Naive thymus-derived CD4-positive, alpha-beta T cell (primary cell): Measurements from ENCODE around the gene ZNF609. TPM values are rescaled to one million over a fixed set of nuclear protein-coding genes. Genes with fewer than 3 reads are reported as not detected.

Experiments
- ATAC-seq: fragments of 150-1000 bp; cut with Tn5 transposase; 2 replicates; pipeline ENCODE4 v1.10.0; 2021; ENCODE audit warnings: mild to moderate bottlenecking, moderate library complexity
- CTCF ChIA-PET: fragments of 350-600 bp; sonication (Branson Sonifier 250); formaldehyde crosslinking; loops from one replicate; lab custom pipeline; 2021; ENCODE audit warnings: antibody characterized with exemption; lab: Charles Lee
- POLR2A ChIA-PET: fragments of 350-600 bp; sonication (Branson Sonifier 250); formaldehyde crosslinking; loops from one replicate; lab custom pipeline; 2021; ENCODE audit warnings: antibody characterized with exemption, inconsistent platforms; lab: Charles Lee
- DNase-seq, 9 donors: peaks; one replicate each; pipeline versions ENCODE4 v3.0.0 to v3.0.0-alpha.2; 2020 to 2022; ENCODE audit warnings: mixed read lengths in 1 of 9
- H3K27ac ChIP-seq: one replicate; pipeline ENCODE4 v1.7.0; 2013; ENCODE audit warnings: mild to moderate bottlenecking, low read depth, low read length, moderate library complexity
- H3K27me3 ChIP-seq, 2 donors: one replicate each; pipeline ENCODE4 v1.7.0; 2013; ENCODE audit warnings: low read length in 2 of 2, mild to moderate bottlenecking in 2 of 2, moderate library complexity in 2 of 2; ENCODE audit not compliant: control insufficient read depth in 2 of 2, insufficient read depth in 2 of 2
- H3K36me3 ChIP-seq, 3 experiments: 1 replicate in 2 of 3; 2 replicates in 1 of 3; pipeline ENCODE4 v1.7.0; 2013; ENCODE audit warnings: low read length in 3 of 3, mild to moderate bottlenecking in 3 of 3, moderate library complexity in 1 of 3; ENCODE audit not compliant: insufficient read depth in 3 of 3, control insufficient read depth in 2 of 3
- H3K4me1 ChIP-seq, 2 donors: one replicate each; pipeline ENCODE4 v1.7.0; 2013; ENCODE audit warnings: low read length in 2 of 2, mild to moderate bottlenecking in 2 of 2, moderate library complexity in 1 of 2; ENCODE audit not compliant: control insufficient read depth in 2 of 2, insufficient read depth in 2 of 2
- H3K4me3 ChIP-seq: 2 replicates; pipeline ENCODE4 v1.7.0; 2013; ENCODE audit warnings: mild to moderate bottlenecking, low read length
- H3K9me3 ChIP-seq, 3 experiments: 1 replicate in 2 of 3; 2 replicates in 1 of 3; pipeline ENCODE4 v1.7.0; 2013; ENCODE audit warnings: low read length in 3 of 3; ENCODE audit not compliant: control insufficient read depth in 2 of 3
- H3K27ac Mint-ChIP-seq, 9 donors: one replicate each; pipeline ENCODE4 v1.8.0; 2020 to 2022; ENCODE audit warnings: mixed read lengths in 9 of 9, mild to moderate bottlenecking in 8 of 9, moderate library complexity in 5 of 9, inconsistent platforms in 2 of 9
- H3K27me3 Mint-ChIP-seq, 5 donors: one replicate each; pipeline ENCODE4 v1.8.0; 2021 to 2022; ENCODE audit warnings: mixed read lengths in 5 of 5, mild to moderate bottlenecking in 1 of 5
- H3K36me3 Mint-ChIP-seq, 5 donors: one replicate each; pipeline ENCODE4 v1.8.0; 2020 to 2022; ENCODE audit warnings: mixed read lengths in 5 of 5, mild to moderate bottlenecking in 3 of 5, inconsistent platforms in 1 of 5
- H3K4me1 Mint-ChIP-seq, 7 donors: one replicate each; pipeline ENCODE4 v1.8.0; 2020 to 2022; ENCODE audit warnings: mixed read lengths in 7 of 7, mild to moderate bottlenecking in 3 of 7, inconsistent platforms in 1 of 7
- H3K4me3 Mint-ChIP-seq, 10 donors: one replicate each; pipeline ENCODE4 v1.8.0; 2020 to 2022; ENCODE audit warnings: mild to moderate bottlenecking in 10 of 10, mixed read lengths in 10 of 10, moderate library complexity in 6 of 10, inconsistent platforms in 2 of 10
- H3K9me3 Mint-ChIP-seq, 11 donors: one replicate each; pipeline ENCODE4 v1.8.0; 2020 to 2022; ENCODE audit warnings: mixed read lengths in 11 of 11, mild to moderate bottlenecking in 4 of 11, inconsistent platforms in 1 of 11, moderate library complexity in 1 of 11
- intact Hi-C, 2 donors: fragments of 100-400 bp; cut with micrococcal nuclease; formaldehyde crosslinking; loops; one replicate each; pipeline ENCODE4 v1.15.1; 2023
- polyA plus RNA-seq, 2 donors: library from polyadenylated mRNA; unstranded; fragments of 300-500 nt; fragmentation: Illumina TruSeq; gene quantifications; one replicate each; pipeline ENCODE4 v1.2.3, GENCODE V29; 2021
- total RNA-seq, 6 experiments: library from RNA in 5 of 6; stranded (reverse) in 5 of 6; gene quantifications; 1 replicate in 5 of 6; 2 replicates in 1 of 6; pipeline ENCODE4 v1.2.3 and lab custom pipeline; 2021 to 2026

Gene ZNF609
- total and polyA plus RNA-seq, 7 experiments from 2014 or later: 10.1 to 89.1 (median 71.9) TPM

DNA sequence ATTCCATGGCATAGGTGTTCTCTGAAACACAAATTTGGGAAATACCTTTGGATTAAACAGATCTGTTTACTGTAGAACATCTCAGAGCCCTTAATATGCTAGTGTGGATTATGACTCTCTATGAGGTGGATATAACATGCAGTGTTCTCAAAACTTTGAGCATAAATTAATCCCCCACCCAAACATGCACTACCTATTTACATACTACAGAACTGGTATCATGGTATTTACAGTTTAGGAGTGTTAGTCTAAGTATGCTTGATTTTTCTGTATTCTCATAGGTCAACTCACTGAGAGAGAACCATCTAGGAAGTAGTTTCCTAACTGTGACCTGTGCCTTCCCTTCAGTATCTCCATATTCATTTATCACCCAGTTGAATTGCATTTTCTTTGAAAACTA is 30.9 kb upstream of the ZNF609 start:
- H3K4me3 Mint-ChIP-seq: peak overlapping the region in 9 of 10 donors; percentile 30 to 85 (median 81)
- H3K36me3 ChIP-seq: no peaks in the 10 kb centered on the region
- no peaks in the 10 kb centered on the region for H3K27me3 Mint-ChIP-seq
- ATAC-seq (no peak), DNase-seq (no peak)
- no peak overlapping the region for H3K4me3 ChIP-seq
- CTCF ChIA-PET: interaction anchor here (4.7 kb wide), 1 partner anchor 223 kb away, joined by 96 read pairs; no protein-coding TSS in a partner anchor
- peaks cover 24 to 53% of the 10 kb centered on the region in 2 donors for H3K4me1 ChIP-seq
- peak overlapping the region; percentile 78 to 98 (median 93) for H3K27ac Mint-ChIP-seq
- intact Hi-C loops: loop anchor here (2.0 to 5.0 kb wide), 2 partner anchors 43 to 153 kb away; partner anchors contain the start of gene TRIP4 (in 1 of the 2)
- peak overlapping the region; percentile 59 for H3K27ac ChIP-seq
- POLR2A ChIA-PET: interaction anchor here (1.0 to 2.2 kb wide), 2 partner anchors 193 to 224 kb away, joined by 6 to 9 read pairs; no protein-coding TSS in a partner anchor
- H3K27me3 ChIP-seq: no peaks in the 10 kb centered on the region
- peaks cover 6 to 16% (median 9%) of the 10 kb centered on the region in 5 donors for H3K36me3 Mint-ChIP-seq
- peaks cover 25 to 67% (median 59%) of the 10 kb centered on the region in 7 donors for H3K4me1 Mint-ChIP-seq
- no peaks in the 10 kb centered on the region for H3K9me3 ChIP-seq
- H3K9me3 Mint-ChIP-seq: no peaks in the 10 kb centered on the region

GRCh38 chr15:64430000-64430735 is 30.2 kb upstream of the ZNF609 start:
- Histone ChIP-seq H3K4me3 (peak overlapping the region; percentile 15), H3K27me3 (no peaks in the 10 kb centered on the region), H3K4me1 (peaks cover 24 to 53% of the 10 kb centered on the region in 2 donors), H3K27ac (peak overlapping the region; percentile 59), H3K9me3 (no peaks in the 10 kb centered on the region), H3K36me3 (no peaks in the 10 kb centered on the region)
- Mint-ChIP-seq H3K36me3 (peaks cover 8 to 15% (median 10%) of the 10 kb centered on the region in 5 donors), H3K27ac (peak overlapping the region; percentile 78 to 98 (median 93)), H3K9me3 (no peaks in the 10 kb centered on the region), H3K4me1 (peaks cover 25 to 66% (median 57%) of the 10 kb centered on the region in 7 donors), H3K4me3 (peak overlapping the region; percentile 25 to 85 (median 80)), H3K27me3 (no peaks in the 10 kb centered on the region)
- DNase-seq (peak in 8 of 9 donors; percentile 29 to 89 (median 81)), ATAC-seq (peak; percentile 95)
- ChIA-PET CTCF (interaction anchor here (0.6 to 1.9 kb wide), 7 partner anchors 77 to 1382 kb away, joined by 3 to 12 read pairs (median 4); no protein-coding TSS in a partner anchor), POLR2A (interaction anchor here (0.6 to 2.7 kb wide), 15 partner anchors 23 to 298 kb away, joined by 3 to 12 read pairs (median 5); partner anchors contain the start of gene ZNF609)
- intact Hi-C loops: loop anchor here (1.0 to 5.0 kb wide), 10 partner anchors 8 to 223 kb away; partner anchors contain the start of genes TRIP4 (in 2 of the 2) and ZNF609 (in 2 of the 2)

- peaks cover 0 to 2% (median 0%) of the 10 kb centered on the region in 11 donors for H3K9me3 Mint-ChIP-seq
- peaks cover 14 to 35% (median 17%) of the 10 kb centered on the region in 5 donors for H3K36me3 Mint-ChIP-seq
- peak overlapping the region in 8 of 10 donors; percentile 16 to 75 (median 54) for H3K4me3 Mint-ChIP-seq
- no peaks in the 10 kb centered on the region for H3K9me3 ChIP-seq
- H3K27ac ChIP-seq: no peak overlapping the region
- POLR2A ChIA-PET: interaction anchor here (0.7 to 2.0 kb wide), 4 partner anchors 10 to 152 kb away, joined by 3 to 8 read pairs (median 5); no protein-coding TSS in a partner anchor
- no peaks in the 10 kb centered on the region for H3K27me3 Mint-ChIP-seq
- peaks cover 10 to 28% of the 10 kb centered on the region in 2 donors for H3K4me1 ChIP-seq
- CTCF ChIA-PET: no interaction called here
- peaks cover 20 to 74% (median 56%) of the 10 kb centered on the region in 7 donors for H3K4me1 Mint-ChIP-seq
- intact Hi-C loops: loop anchor here in 1 of 2 donors (1.0 kb wide), 1 partner anchor 8 kb away; no protein-coding TSS in a partner anchor
- no peak overlapping the region for H3K4me3 ChIP-seq
- DNase-seq (no peak), ATAC-seq (no peak)
- peak overlapping the region in 8 of 9 donors; percentile 5 to 79 (median 64) for H3K27ac Mint-ChIP-seq
- no peaks in the 10 kb centered on the region for H3K36me3 ChIP-seq
- H3K27me3 ChIP-seq: no peaks in the 10 kb centered on the region
Measured at GRCh38 chr15:64437982-64438381, 22.4 kb upstream of the ZNF609 start.

GRCh38 chr15:64438653-64439447 is 21.5 kb upstream of the ZNF609 start:
- H3K27me3 Mint-ChIP-seq: no peaks in the 10 kb centered on the region
- ChIA-PET CTCF (no interaction called here), POLR2A (interaction anchor here (1.1 to 2.0 kb wide), 3 partner anchors 9 to 17 kb away, joined by 3 to 8 read pairs (median 7); no protein-coding TSS in a partner anchor)
- peak overlapping the region; percentile 17 to 75 (median 54) for H3K4me3 Mint-ChIP-seq
- Histone ChIP-seq H3K27ac (peak overlapping the region; percentile 16), H3K4me1 (peaks cover 10 to 32% of the 10 kb centered on the region in 2 donors), H3K9me3 (no peaks in the 10 kb centered on the region), H3K27me3 (no peaks in the 10 kb centered on the region), H3K36me3 (no peaks in the 10 kb centered on the region), H3K4me3 (no peak overlapping the region)
- H3K27ac Mint-ChIP-seq: peak overlapping the region; percentile 4 to 81 (median 66)
- intact Hi-C loops: loop anchor here in 1 of 2 donors (1.0 kb wide), 1 partner anchor 9 kb away; no protein-coding TSS in a partner anchor
- peaks cover 11 to 34% (median 12%) of the 10 kb centered on the region in 5 donors for H3K36me3 Mint-ChIP-seq
- H3K4me1 Mint-ChIP-seq: peaks cover 22 to 79% (median 65%) of the 10 kb centered on the region in 7 donors
- H3K9me3 Mint-ChIP-seq: peaks cover 0 to 2% (median 0%) of the 10 kb centered on the region in 11 donors
- ATAC-seq (peak; percentile 45), DNase-seq (peak in 2 of 9 donors; percentile 26 to 34)

- no peak overlapping the region for H3K4me3 ChIP-seq
- H3K27ac ChIP-seq: no peak overlapping the region
- Mint-ChIP-seq H3K27me3 (no peaks in the 10 kb centered on the region), H3K4me1 (peaks cover 29 to 78% (median 66%) of the 10 kb centered on the region in 7 donors), H3K27ac (peak overlapping the region in 6 of 9 donors; percentile 15 to 91 (median 34)), H3K36me3 (peaks cover 6 to 30% (median 8%) of the 10 kb centered on the region in 5 donors), H3K4me3 (peak overlapping the region in 2 of 10 donors; percentile 9 to 37), H3K9me3 (peaks cover 0 to 1% (median 0%) of the 10 kb centered on the region in 11 donors)
- no peaks in the 10 kb centered on the region for H3K36me3 ChIP-seq
- no peaks in the 10 kb centered on the region for H3K27me3 ChIP-seq
- POLR2A ChIA-PET: no interaction called here
- intact Hi-C loops: no loop called here
- H3K4me1 ChIP-seq: peaks cover 16 to 38% of the 10 kb centered on the region in 2 donors
- no peaks in the 10 kb centered on the region for H3K9me3 ChIP-seq
- ATAC-seq (no peak), DNase-seq (no peak)
- CTCF ChIA-PET: no interaction called here
Measured at GRCh38 chr15:64441852-64442251, 18.5 kb upstream of the ZNF609 start.
